HG03469 (cell line): ENCODE measurements around the gene TJP3.

Experiments
- ATAC-seq: cut with Tn5 transposase; IDR thresholded peaks from one replicate; pipeline ENCODE4 v1.9.1; 2021; ENCODE audit warnings: mild to moderate bottlenecking, moderate library complexity, moderate number of reproducible peaks; ENCODE audit not compliant: unreplicated experiment

Gene TJP3

GRCh38 chr19:3782903-3783302 lies 74.7 kb downstream of the TJP3 start:
- ATAC-seq: no peak

GRCh38 chr19:3783660-3784584 lies 75.7 kb downstream of the TJP3 start:
- ATAC-seq: no peak

- ATAC-seq: no peak
Measured at GRCh38 chr19:3784607-3785450, 76.6 kb downstream of the TJP3 start.

GRCh38 chr19:3785451-3785937 lies 77.3 kb downstream of the TJP3 start:
- no peak for ATAC-seq

- ATAC-seq: no peak
Measured at GRCh38 chr19:3785938-3786824, 78.0 kb downstream of the TJP3 start, which contains the start of gene MATK. Gene MATK, minus strand, starts transcription at chr19:3786381. Its CDS starts 1,246 bp downstream, at chr19:3785135.

GRCh38 chr19:3788996-3789778 lies 81.0 kb downstream of the TJP3 start:
- ATAC-seq: no peak

GRCh38 chr19:3790209-3790734 lies 82.1 kb downstream of the TJP3 start:
- no peak for ATAC-seq

GRCh38 chr19:3790941-3791340 lies 82.8 kb downstream of the TJP3 start:
- no peak for ATAC-seq

GRCh38 chr19:3792114-3792513 lies 83.9 kb downstream of the TJP3 start:
- ATAC-seq: no peak

GRCh38 chr19:3793799-3794198 lies 85.6 kb downstream of the TJP3 start:
- ATAC-seq: no peak

GRCh38 chr19:3796358-3796757 lies 88.2 kb downstream of the TJP3 start:
- ATAC-seq: no peak

- no peak for ATAC-seq
Measured at GRCh38 chr19:3798137-3798536, 90.0 kb downstream of the TJP3 start.
